ENCODE results near the gene HOXB3.

GRCh38 chr17:48513666-48514455 lies 76.2 kb downstream of the HOXB3 start:
- TF ChIP-seq, protein P1, sequence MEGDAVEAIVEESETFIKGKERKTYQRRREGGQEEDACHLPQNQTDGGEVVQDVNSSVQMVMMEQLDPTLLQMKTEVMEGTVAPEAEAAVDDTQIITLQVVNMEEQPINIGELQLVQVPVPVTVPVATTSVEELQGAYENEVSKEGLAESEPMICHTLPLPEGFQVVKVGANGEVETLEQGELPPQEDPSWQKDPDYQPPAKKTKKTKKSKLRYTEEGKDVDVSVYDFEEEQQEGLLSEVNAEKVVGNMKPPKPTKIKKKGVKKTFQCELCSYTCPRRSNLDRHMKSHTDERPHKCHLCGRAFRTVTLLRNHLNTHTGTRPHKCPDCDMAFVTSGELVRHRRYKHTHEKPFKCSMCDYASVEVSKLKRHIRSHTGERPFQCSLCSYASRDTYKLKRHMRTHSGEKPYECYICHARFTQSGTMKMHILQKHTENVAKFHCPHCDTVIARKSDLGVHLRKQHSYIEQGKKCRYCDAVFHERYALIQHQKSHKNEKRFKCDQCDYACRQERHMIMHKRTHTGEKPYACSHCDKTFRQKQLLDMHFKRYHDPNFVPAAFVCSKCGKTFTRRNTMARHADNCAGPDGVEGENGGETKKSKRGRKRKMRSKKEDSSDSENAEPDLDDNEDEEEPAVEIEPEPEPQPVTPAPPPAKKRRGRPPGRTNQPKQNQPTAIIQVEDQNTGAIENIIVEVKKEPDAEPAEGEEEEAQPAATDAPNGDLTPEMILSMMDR (IDR thresholded peaks at IDR 0.05): no peak
- TF ChIP-seq POLR2A (IDR thresholded peaks at IDR 0.05) (no peak), EP300 (IDR thresholded peaks at IDR 0.05) (no peak), POLR2AphosphoS5 (IDR thresholded peaks at IDR 0.05) (no peak)

All from sigmoid colon (tissue), 4 donors.